D721Med (cell line): Measurements from ENCODE around the gene TFF1.

Experiments
- DNase-seq: peaks from one replicate; pipeline ENCODE4 v3.0.0; 2011; ENCODE audit warnings: low spot score; ENCODE audit not compliant: insufficient read length
- FAIRE-seq: peaks from 2 replicates; lab custom pipeline; 2011; peaks lifted over from hg19 to GRCh38; lab: Jason Lieb, UNC
- CTCF ChIP-seq: IDR thresholded peaks from 2 replicates; pipeline ENCODE4 v1.5.1; 2012; ENCODE audit warnings: mild to moderate bottlenecking, control low read depth; ENCODE audit not compliant: insufficient read depth; ENCODE audit errors: missing control alignments

TFF1 gene

DNA sequence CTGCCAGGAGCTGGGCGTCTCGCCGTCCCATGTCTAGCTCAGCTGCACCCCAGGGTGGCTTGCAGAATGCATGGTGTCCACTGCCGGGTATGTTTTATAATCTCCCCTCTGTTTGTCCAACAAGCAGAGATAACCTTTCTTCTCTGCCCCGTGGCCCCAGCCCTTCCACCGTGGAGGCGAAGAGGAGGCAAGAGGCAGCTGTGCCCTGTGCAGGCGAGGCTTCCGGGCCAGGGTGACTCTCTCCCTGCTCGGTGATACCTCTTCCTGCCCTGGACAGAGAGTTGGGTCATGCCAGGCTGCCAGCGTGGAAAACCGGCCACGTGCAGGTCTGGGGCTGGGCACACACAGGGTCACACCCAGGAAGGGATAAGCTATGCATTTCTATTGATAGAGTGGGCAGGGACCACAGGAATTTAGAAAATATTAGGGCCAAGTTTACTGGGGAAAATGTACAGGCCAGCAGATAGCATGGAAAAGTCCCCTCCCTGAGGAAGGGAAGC is 15.4 kb downstream of the TFF1 start, which contains the start of gene TFF2:
TFF2 (minus strand) TSS at position 68 of the 500 bp plus-strand sequence; CDS start at position 31, 37 bp downstream.
- FAIRE-seq (no peak), DNase-seq (no peak)
- TF ChIP-seq CTCF, result no peak

- DNase-seq, result no peak
- no peak for FAIRE-seq
- TF ChIP-seq CTCF, result no peak
Measured at GRCh38 chr21:42350318-42350910, 15.9 kb downstream of the TFF1 start.

GRCh38 chr21:42349420-42350317 is 16.7 kb downstream of the TFF1 start:
- DNase-seq, result no peak
- no peak for FAIRE-seq
- TF ChIP-seq CTCF, result no peak

DNA sequence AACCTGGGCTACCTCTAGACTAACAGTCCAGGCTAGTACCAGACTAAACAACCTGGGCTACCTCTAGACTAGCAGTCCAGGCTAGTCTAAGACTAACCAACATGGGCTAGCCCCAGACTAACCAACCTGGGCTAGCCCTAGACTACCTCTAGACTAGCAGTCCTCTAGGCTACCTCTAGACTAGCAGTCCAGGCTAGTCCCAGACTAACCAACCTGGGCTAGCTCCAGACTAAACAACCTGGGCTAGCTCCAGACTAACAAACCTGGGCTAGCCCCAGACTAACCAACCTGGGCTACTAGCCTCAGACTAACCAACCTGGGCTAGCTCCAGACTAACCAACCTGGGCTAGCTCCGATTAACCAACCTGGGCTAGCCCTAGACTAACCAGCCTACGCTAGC is 17.6 kb downstream of the TFF1 start:
- no peak for DNase-seq
- no peak for FAIRE-seq
- TF ChIP-seq CTCF, result no peak

DNA sequence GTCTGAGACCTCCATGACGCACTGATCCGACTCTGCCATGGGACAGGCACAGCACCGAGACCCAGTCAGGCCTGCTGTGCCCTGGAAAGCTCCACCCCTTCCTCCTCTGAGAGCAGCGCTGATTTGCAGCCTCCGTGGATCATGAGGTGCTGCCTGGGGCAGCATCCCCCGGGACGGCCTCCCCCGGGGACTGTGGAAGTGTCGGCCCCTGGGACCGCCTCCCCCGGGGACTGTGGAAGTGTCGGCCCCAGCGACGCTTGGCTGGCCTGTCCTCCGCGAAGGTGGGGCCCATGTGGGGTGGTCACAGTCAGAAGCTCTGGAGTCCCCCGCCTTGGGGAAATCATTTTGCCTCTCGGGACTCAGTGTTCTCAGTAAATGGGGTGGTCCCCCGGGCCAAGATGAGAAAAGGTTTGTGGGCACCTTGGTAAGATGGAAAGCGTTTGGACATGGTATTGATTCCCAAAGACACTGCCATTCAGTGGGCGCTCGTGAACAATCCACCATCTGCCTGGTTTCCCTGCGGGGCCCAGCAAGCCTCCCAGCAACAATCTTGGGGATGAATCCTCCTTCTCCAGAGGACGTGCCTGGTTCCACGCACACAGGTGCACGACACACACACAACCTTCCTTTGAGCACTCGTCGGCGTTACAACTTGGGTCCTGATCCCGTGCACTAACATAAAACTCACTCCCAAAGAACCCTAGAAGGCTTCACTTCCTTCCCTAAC is 18.6 kb downstream of the TFF1 start:
- FAIRE-seq (no peak), DNase-seq (no peak)
- TF ChIP-seq CTCF, result no peak

GRCh38 chr21:42346866-42347600 is 19.3 kb downstream of the TFF1 start:
- FAIRE-seq, result no peak
- DNase-seq, result no peak
- no peak for TF ChIP-seq CTCF
